GM12872 (cell line): ENCODE results near the gene FOXN3.

Experiments
- TF ChIP-seq, protein P1 (sequence below): IDR thresholded peaks from 3 replicates; pipeline ENCODE4 v1.5.1; 2011; ENCODE audit warnings: low read depth, mild to moderate bottlenecking, low read length, moderate library complexity; ENCODE audit not compliant: insufficient read depth

The FOXN3 gene

GRCh38 chr14:89243741-89244140, 173.3 kb downstream of the FOXN3 start:
- TF ChIP-seq, protein P1, sequence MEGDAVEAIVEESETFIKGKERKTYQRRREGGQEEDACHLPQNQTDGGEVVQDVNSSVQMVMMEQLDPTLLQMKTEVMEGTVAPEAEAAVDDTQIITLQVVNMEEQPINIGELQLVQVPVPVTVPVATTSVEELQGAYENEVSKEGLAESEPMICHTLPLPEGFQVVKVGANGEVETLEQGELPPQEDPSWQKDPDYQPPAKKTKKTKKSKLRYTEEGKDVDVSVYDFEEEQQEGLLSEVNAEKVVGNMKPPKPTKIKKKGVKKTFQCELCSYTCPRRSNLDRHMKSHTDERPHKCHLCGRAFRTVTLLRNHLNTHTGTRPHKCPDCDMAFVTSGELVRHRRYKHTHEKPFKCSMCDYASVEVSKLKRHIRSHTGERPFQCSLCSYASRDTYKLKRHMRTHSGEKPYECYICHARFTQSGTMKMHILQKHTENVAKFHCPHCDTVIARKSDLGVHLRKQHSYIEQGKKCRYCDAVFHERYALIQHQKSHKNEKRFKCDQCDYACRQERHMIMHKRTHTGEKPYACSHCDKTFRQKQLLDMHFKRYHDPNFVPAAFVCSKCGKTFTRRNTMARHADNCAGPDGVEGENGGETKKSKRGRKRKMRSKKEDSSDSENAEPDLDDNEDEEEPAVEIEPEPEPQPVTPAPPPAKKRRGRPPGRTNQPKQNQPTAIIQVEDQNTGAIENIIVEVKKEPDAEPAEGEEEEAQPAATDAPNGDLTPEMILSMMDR: no peak

- TF ChIP-seq, protein P1: no peak
These were observed 173.7 kb downstream of the FOXN3 start for GRCh38 chr14:89243286-89243685.

DNA sequence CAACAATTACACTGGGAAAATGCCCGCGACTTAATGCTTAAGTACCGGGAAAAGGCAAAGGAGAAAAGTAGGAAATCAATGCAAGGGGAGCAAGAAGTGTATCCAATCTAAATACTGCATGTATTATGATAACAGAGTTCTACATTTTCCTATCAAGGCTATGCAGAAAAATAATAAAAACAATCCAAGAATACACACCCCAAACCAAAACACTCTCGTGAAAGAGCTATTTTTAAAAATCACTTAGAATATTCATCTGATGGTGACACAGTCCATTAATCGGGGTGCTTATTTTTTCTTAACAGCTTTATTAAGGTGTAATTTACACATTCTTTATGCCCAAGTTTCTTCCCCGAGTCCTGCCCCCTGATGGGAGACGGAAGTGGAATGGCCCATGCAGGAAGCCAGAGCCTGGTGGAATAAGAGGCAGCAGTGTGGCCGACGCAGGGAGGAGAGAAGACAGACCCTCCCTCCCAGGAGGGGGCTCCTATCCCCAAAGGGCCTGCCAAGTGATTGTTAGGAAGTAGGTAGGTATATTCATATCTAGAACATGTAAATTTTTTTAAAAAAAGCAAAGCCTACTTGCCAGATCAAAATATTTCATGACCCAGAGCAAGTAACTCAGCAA, 174.3 kb downstream of the FOXN3 start:
- TF ChIP-seq, protein P1: no peak

GRCh38 chr14:89241934-89242651, 174.9 kb downstream of the FOXN3 start:
- TF ChIP-seq, protein P1: no peak

GRCh38 chr14:89241257-89241656, 175.8 kb downstream of the FOXN3 start:
- TF ChIP-seq, protein P1: no peak

GRCh38 chr14:89240414-89240813, 176.6 kb downstream of the FOXN3 start:
- TF ChIP-seq, protein P1: no peak

DNA sequence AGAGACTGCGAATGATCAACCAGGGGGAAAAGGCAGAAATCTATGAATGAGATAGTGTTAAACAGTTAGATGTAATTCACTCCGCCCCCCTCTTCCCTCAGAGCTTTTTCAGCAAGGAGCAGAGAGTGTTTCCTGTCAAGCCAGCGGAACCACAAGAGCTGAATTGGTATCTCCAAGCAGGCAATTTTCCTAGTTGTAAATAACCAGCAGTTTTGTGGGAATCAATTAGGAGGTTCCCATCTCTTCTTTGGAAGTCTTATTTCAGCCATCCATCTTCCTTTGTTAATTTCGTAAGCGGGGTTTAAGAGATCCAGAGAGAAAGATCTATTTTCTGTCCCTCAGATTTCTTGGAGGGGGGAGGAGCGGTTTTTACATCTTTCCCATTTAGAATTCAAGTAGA, 178.0 kb downstream of the FOXN3 start:
- TF ChIP-seq, protein P1: no peak
